ENCODE results near the gene CDCA4. TPM values are rescaled to one million over a fixed set of nuclear protein-coding genes. Genes with fewer than 3 reads are reported as not detected.

The CDCA4 gene
- total RNA-seq, 1 experiment from 2014 or later: 57.7 TPM

DNA sequence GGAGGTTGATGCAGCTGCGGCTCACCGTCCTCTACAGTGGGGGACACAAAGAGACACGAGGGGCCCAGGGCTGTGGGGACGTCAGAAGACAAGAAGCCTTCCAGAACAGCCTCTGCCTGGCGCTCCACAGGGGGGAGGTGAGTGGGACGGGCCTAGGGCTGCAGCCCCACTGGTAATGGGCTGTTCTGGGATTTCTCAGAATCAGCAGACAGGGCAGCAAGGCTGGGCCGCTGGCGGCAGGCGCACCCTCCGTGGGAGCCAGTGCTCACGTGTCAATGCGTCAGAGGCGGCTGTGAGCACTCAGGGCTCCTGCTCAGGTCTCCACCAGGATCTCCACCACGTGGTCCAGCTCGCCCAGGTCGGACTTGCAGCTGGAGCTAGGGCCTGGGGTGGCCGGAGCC is 10.0 kb downstream of the CDCA4 start:
- peaks cover 19 to 56% (median 55%) of the 10 kb centered on the region in 3 experiments; a peak in 6 of 7 replicates for H3K36me3 Mint-ChIP-seq (ENCODE audit: insufficient read depth in 1 of 3, low read depth in 3 of 3)
- H3K9me3 ChIP-seq (ENCODE audit: control insufficient read depth, low read depth, low read length): no peaks in the 10 kb centered on the region
- no peak overlapping the region for H4K5ac ChIP-seq (ENCODE audit: insufficient read length, low read depth, low read length)
- H3K27me3 ChIP-seq (ENCODE audit: insufficient read depth, low read length): no peaks in the 10 kb centered on the region
- H3K79me1 ChIP-seq (ENCODE audit: insufficient read depth, low read depth, low read length, poor library complexity, severe bottlenecking): peaks cover 22% of the 10 kb centered on the region
- H3T11ph ChIP-seq (ENCODE audit: low read length): no peak overlapping the region
- no peak overlapping the region for H3K9ac ChIP-seq (ENCODE audit: extremely low read depth, insufficient read length, low read length)
- TF ChIP-seq, protein P1, sequence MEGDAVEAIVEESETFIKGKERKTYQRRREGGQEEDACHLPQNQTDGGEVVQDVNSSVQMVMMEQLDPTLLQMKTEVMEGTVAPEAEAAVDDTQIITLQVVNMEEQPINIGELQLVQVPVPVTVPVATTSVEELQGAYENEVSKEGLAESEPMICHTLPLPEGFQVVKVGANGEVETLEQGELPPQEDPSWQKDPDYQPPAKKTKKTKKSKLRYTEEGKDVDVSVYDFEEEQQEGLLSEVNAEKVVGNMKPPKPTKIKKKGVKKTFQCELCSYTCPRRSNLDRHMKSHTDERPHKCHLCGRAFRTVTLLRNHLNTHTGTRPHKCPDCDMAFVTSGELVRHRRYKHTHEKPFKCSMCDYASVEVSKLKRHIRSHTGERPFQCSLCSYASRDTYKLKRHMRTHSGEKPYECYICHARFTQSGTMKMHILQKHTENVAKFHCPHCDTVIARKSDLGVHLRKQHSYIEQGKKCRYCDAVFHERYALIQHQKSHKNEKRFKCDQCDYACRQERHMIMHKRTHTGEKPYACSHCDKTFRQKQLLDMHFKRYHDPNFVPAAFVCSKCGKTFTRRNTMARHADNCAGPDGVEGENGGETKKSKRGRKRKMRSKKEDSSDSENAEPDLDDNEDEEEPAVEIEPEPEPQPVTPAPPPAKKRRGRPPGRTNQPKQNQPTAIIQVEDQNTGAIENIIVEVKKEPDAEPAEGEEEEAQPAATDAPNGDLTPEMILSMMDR (conservative IDR thresholded peaks at IDR 0.05): no peak
- no peak overlapping the region for H2BK15ac ChIP-seq (ENCODE audit: low read depth, low read length)
- no peak overlapping the region for H3K23ac ChIP-seq (ENCODE audit: insufficient read length, low read depth, low read length)
- no peak overlapping the region for H2BK120ac ChIP-seq (ENCODE audit: low read depth, low read length, poor library complexity, severe bottlenecking)
- no peak overlapping the region for H3K56ac ChIP-seq (ENCODE audit: insufficient read length, low read depth, low read length)
- H3K27ac ChIP-seq (ENCODE audit: insufficient read length, low read depth, low read length): no peak overlapping the region
- no peak overlapping the region for H2BK12ac ChIP-seq (ENCODE audit: insufficient read length, low read depth, low read length)
- H3K27me3 Mint-ChIP-seq (ENCODE audit: low read depth): no peaks in the 10 kb centered on the region
- WGBS (ENCODE audit: extremely low coverage, insufficient read length, low lambda C conversion rate): no CpG with 5 or more reads among the region's 17 CpGs
- no peaks in the 10 kb centered on the region for H3K23me2 ChIP-seq (ENCODE audit: insufficient read length, low read depth, low read length, poor library complexity, severe bottlenecking)
- H2BK20ac ChIP-seq (ENCODE audit: low read depth, low read length, poor library complexity, severe bottlenecking): no peak overlapping the region
- H2AFZ ChIP-seq (ENCODE audit: low read length): no peak overlapping the region
- H3K79me2 ChIP-seq (ENCODE audit: insufficient read depth, low read length): peaks cover 35% of the 10 kb centered on the region
- no peak for DNase-seq
- H3K14ac ChIP-seq (ENCODE audit: insufficient read depth, low read length): no peak overlapping the region
- no peak overlapping the region for H3K4ac ChIP-seq (ENCODE audit: low read depth, low read length)
- H2AK5ac ChIP-seq (ENCODE audit: insufficient read length, low read length): no peak overlapping the region
- no peaks in the 10 kb centered on the region for H4K20me1 ChIP-seq (ENCODE audit: control insufficient read depth, insufficient read depth, insufficient read length)
- H2BK5ac ChIP-seq (ENCODE audit: insufficient read length, low read length): no peak overlapping the region
- no peak overlapping the region for H3K18ac ChIP-seq (ENCODE audit: insufficient read length, low read depth, low read length)
- H3K27ac Mint-ChIP-seq: no peak overlapping the region
- H3K4me2 ChIP-seq (ENCODE audit: insufficient read depth, insufficient read length, low read length): no peak overlapping the region
- no peak overlapping the region for H4K91ac ChIP-seq (ENCODE audit: insufficient read length, low read depth, low read length)
- peaks cover 23 to 34% of the 10 kb centered on the region in 2 experiments for H3K4me1 Mint-ChIP-seq
- H3K4me3 Mint-ChIP-seq: no peak overlapping the region
- H4K8ac ChIP-seq (replicated peaks; ENCODE audit: insufficient read length, low read depth, low read length): no peak overlapping the region
- no peaks in the 10 kb centered on the region for H3K9me3 Mint-ChIP-seq
- no peaks in the 10 kb centered on the region; the same call in 1 of the 2 replicates for H3K4me1 ChIP-seq (ENCODE audit: insufficient read depth, low read length)
